ENCODE results near the gene KCTD13.
"Not testable (repeated sequence)": the region's sequence is repeated elsewhere in the genome, so short reads cannot be mapped to it uniquely, and the experiment has no call there.

KCTD13 gene

GRCh38 chr16:29891525-29892457, 34.2 kb downstream of the KCTD13 start:
- H4K20me1 ChIP-seq (ENCODE audit: low read depth, low read length) = no peaks in the 10 kb centered on the region
- H3K79me2 ChIP-seq (ENCODE audit: insufficient read depth, low read length) = no peaks in the 10 kb centered on the region
- no peak overlapping the region for H3K9ac ChIP-seq (ENCODE audit: low read length)
- H3K27ac ChIP-seq (ENCODE audit: low read depth, low read length) = no peak overlapping the region
- H3K4me2 ChIP-seq (ENCODE audit: low read depth, low read length, poor library complexity, severe bottlenecking) = no peak overlapping the region
- no peak overlapping the region for H2AFZ ChIP-seq (ENCODE audit: low read depth, low read length, severe bottlenecking)
- H3K36me3 ChIP-seq (ENCODE audit: low read length) = no peaks in the 10 kb centered on the region
- H3K27me3 ChIP-seq (ENCODE audit: low read length) = no peaks in the 10 kb centered on the region
- H3K4me3 ChIP-seq (ENCODE audit: insufficient read depth, low read length, poor library complexity, severe bottlenecking) = no peak overlapping the region
- H3K9me3 ChIP-seq (ENCODE audit: insufficient read depth, low read length) = no peaks in the 10 kb centered on the region
- no peaks in the 10 kb centered on the region for H3F3A ChIP-seq (ENCODE audit: insufficient read depth)
- no peaks in the 10 kb centered on the region for H3K9me2 ChIP-seq (replicated peaks; ENCODE audit: insufficient read depth, low read length)
- TF ChIP-seq EZH2phosphoT487 (conservative IDR thresholded peaks at IDR 0.05; ENCODE audit: low read length) = no peak
- TF ChIP-seq CTCF (IDR thresholded peaks at IDR 0.05; ENCODE audit: insufficient read depth, low read length, poor library complexity, severe bottlenecking) = no peak

- not testable (repeated sequence) for H2AFZ ChIP-seq (ENCODE audit: low read depth, low read length, severe bottlenecking); H3K9me3 ChIP-seq (ENCODE audit: insufficient read depth, low read length); H3K9me2 ChIP-seq (replicated peaks; ENCODE audit: insufficient read depth, low read length); H3K36me3 ChIP-seq (ENCODE audit: low read length); H3K27ac ChIP-seq (ENCODE audit: low read depth, low read length); H3F3A ChIP-seq (ENCODE audit: insufficient read depth); H3K27me3 ChIP-seq (ENCODE audit: low read length); H4K20me1 ChIP-seq (ENCODE audit: low read depth, low read length); H3K79me2 ChIP-seq (ENCODE audit: insufficient read depth, low read length); H3K9ac ChIP-seq (ENCODE audit: low read length); H3K4me2 ChIP-seq (ENCODE audit: low read depth, low read length, poor library complexity, severe bottlenecking); H3K4me3 ChIP-seq (ENCODE audit: insufficient read depth, low read length, poor library complexity, severe bottlenecking)
Observed at GRCh38 chr16:29889372-29889771, 36.7 kb downstream of the KCTD13 start.

GRCh38 chr16:29883987-29884386, 42.0 kb downstream of the KCTD13 start:
- Histone ChIP-seq H3K4me2 (ENCODE audit: low read depth, low read length, poor library complexity, severe bottlenecking) (no peak overlapping the region), H3K27me3 (ENCODE audit: low read length) (no peaks in the 10 kb centered on the region), H3K4me3 (ENCODE audit: insufficient read depth, low read length, poor library complexity, severe bottlenecking) (no peak overlapping the region), H3K9me2 (replicated peaks; ENCODE audit: insufficient read depth, low read length) (no peaks in the 10 kb centered on the region), H3K79me2 (ENCODE audit: insufficient read depth, low read length) (no peaks in the 10 kb centered on the region), H4K20me1 (ENCODE audit: low read depth, low read length) (no peaks in the 10 kb centered on the region), H2AFZ (ENCODE audit: low read depth, low read length, severe bottlenecking) (no peak overlapping the region), H3K36me3 (ENCODE audit: low read length) (no peaks in the 10 kb centered on the region), H3K9ac (ENCODE audit: low read length) (no peak overlapping the region), H3F3A (ENCODE audit: insufficient read depth) (no peaks in the 10 kb centered on the region), H3K27ac (ENCODE audit: low read depth, low read length) (no peak overlapping the region), H3K9me3 (ENCODE audit: insufficient read depth, low read length) (no peaks in the 10 kb centered on the region)
- TF ChIP-seq CTCF (IDR thresholded peaks at IDR 0.05; ENCODE audit: insufficient read depth, low read length, poor library complexity, severe bottlenecking) (no peak), EZH2phosphoT487 (conservative IDR thresholded peaks at IDR 0.05; ENCODE audit: low read length) (no peak)

GRCh38 chr16:29881050-29881449, 45.0 kb downstream of the KCTD13 start:
- H2AFZ ChIP-seq (ENCODE audit: low read depth, low read length, severe bottlenecking) = no peak overlapping the region
- no peaks in the 10 kb centered on the region for H3K9me3 ChIP-seq (ENCODE audit: insufficient read depth, low read length)
- no peaks in the 10 kb centered on the region for H4K20me1 ChIP-seq (ENCODE audit: low read depth, low read length)
- H3K27ac ChIP-seq (ENCODE audit: low read depth, low read length) = no peak overlapping the region
- no peaks in the 10 kb centered on the region for H3K9me2 ChIP-seq (replicated peaks; ENCODE audit: insufficient read depth, low read length)
- H3K4me3 ChIP-seq (ENCODE audit: insufficient read depth, low read length, poor library complexity, severe bottlenecking) = no peak overlapping the region
- no peaks in the 10 kb centered on the region for H3K79me2 ChIP-seq (ENCODE audit: insufficient read depth, low read length)
- H3K27me3 ChIP-seq (ENCODE audit: low read length) = no peaks in the 10 kb centered on the region
- H3K36me3 ChIP-seq (ENCODE audit: low read length) = no peaks in the 10 kb centered on the region
- H3F3A ChIP-seq (ENCODE audit: insufficient read depth) = no peaks in the 10 kb centered on the region
- no peak overlapping the region for H3K4me2 ChIP-seq (ENCODE audit: low read depth, low read length, poor library complexity, severe bottlenecking)
- no peak overlapping the region for H3K9ac ChIP-seq (ENCODE audit: low read length)
- TF ChIP-seq EZH2phosphoT487 (conservative IDR thresholded peaks at IDR 0.05; ENCODE audit: low read length) (no peak), CTCF (IDR thresholded peaks at IDR 0.05; ENCODE audit: insufficient read depth, low read length, poor library complexity, severe bottlenecking) (no peak)

All from SU-DHL-6 (cell line).